Stimulated activated CD4-positive, alpha-beta T cell treated with anti-CD3 and anti-CD28 coated beads, Interleukin-12 subunit alpha, Interleukin-12 subunit beta, amount 100 ng/mL, for 24 hours (primary cell): Measurements from ENCODE around the gene LMBR1.
"Not testable (repeated sequence)": the region's sequence is repeated elsewhere in the genome, so short reads cannot be mapped to it uniquely, and the experiment has no call there.

Experiments used
- DNase-seq, 2 experiments: peaks; one replicate each; pipeline ENCODE4 v3.0.0-alpha.2; 2020; ENCODE audit warnings: low read depth in 2 of 2

Gene LMBR1, protein sequence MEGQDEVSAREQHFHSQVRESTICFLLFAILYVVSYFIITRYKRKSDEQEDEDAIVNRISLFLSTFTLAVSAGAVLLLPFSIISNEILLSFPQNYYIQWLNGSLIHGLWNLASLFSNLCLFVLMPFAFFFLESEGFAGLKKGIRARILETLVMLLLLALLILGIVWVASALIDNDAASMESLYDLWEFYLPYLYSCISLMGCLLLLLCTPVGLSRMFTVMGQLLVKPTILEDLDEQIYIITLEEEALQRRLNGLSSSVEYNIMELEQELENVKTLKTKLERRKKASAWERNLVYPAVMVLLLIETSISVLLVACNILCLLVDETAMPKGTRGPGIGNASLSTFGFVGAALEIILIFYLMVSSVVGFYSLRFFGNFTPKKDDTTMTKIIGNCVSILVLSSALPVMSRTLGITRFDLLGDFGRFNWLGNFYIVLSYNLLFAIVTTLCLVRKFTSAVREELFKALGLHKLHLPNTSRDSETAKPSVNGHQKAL

GRCh38 chr7:156892821-156893706 is at the start of gene LMBR1:
Gene LMBR1 (minus strand): TSS chr7:156893183. CDS start chr7:156892993, 190 bp downstream.
- peak; percentile 87 to 91 for DNase-seq

- no peak for DNase-seq
Measured at GRCh38 chr7:156942708-156943090, 49.7 kb upstream of the LMBR1 start.

DNA sequence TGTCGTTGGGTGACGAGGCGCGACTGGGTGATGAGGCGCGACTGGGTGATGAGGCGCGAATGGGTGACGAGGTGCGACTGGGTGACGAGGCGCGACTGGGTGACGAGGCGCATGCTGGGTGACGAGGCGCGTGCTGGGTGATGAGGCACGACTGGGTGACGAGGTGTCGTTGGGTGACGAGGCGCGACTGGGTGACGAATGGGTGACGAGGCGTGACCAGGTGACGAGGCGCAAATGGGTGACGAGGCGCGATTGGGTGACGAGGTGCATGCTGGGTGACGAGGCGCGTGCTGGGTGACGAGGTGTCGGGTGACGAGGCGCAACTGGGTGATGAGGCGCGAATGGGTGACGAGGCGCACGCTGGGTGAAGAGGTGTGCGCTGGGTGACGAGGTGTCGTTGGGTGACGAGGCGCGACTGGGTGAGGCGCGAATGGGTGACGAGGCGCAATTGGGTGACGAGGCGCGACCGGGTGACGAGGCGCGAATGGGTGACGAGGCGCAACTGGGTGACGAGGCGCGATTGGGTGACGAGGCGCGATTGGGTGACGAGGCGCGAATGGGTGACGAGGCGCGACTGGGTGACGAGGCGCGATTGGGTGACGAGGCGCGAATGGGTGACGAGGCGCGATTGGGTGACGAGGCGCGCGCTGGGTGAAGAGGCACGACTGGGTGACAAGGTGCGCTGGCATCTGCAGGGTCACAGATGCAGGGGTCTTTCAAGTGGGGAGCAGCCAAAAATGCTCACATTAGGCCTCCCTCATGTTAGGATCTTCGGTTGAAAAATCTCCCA is 48.6 kb upstream of the LMBR1 start:
- no peak for DNase-seq

GRCh38 chr7:156940421-156941122 is 47.6 kb upstream of the LMBR1 start:
- no peak for DNase-seq

DNA sequence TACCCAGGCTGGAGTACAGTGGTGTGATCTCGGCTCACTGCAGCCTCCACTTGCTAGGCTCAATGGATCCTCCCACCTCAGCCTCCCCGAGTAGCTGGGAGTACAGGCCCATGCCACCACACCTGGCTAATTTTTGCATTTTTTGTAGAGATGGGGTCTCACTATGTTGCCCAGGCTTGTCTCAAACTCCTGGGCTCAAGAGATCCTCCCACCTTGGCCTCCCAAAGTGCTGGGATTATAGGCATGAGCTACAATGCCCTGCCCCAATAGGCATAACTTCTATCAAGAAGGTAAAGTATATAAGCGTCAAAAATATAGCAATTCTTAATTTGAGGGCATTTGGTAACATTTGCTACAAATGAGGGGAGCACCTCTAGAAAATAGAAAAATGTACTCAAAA is 43.8 kb upstream of the LMBR1 start:
- DNase-seq, result not testable (repeated sequence)

GRCh38 chr7:156935250-156935649 is 42.3 kb upstream of the LMBR1 start:
- DNase-seq, result no peak

GRCh38 chr7:156932006-156932405 is 39.0 kb upstream of the LMBR1 start:
- DNase-seq, result no peak

GRCh38 chr7:156929789-156930539 is 37.0 kb upstream of the LMBR1 start:
- no peak for DNase-seq

DNA sequence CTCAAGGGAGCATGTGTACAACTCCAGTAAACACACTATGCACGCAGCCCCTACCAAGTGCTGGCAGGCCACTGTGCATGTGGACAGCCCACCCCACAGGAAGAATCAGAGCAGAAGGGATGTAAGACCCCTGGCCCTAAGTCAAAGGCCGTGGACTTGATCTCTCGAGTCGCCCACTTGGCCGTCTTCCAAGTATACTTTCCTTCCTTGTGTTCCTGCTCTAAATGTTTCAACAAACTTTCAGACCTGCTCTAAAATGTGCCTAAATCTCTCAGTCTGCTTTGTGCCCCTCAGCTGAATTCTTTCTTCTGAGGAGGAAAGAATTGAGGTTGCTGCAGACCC is 35.4 kb upstream of the LMBR1 start:
- no peak for DNase-seq

- DNase-seq, result no peak
Measured at GRCh38 chr7:156927571-156928405, 34.8 kb upstream of the LMBR1 start.

GRCh38 chr7:156925821-156926220 is 32.8 kb upstream of the LMBR1 start:
- not testable (repeated sequence) for DNase-seq

- DNase-seq, result not testable (repeated sequence)
Measured at GRCh38 chr7:156922304-156922703, 29.3 kb upstream of the LMBR1 start.

DNA sequence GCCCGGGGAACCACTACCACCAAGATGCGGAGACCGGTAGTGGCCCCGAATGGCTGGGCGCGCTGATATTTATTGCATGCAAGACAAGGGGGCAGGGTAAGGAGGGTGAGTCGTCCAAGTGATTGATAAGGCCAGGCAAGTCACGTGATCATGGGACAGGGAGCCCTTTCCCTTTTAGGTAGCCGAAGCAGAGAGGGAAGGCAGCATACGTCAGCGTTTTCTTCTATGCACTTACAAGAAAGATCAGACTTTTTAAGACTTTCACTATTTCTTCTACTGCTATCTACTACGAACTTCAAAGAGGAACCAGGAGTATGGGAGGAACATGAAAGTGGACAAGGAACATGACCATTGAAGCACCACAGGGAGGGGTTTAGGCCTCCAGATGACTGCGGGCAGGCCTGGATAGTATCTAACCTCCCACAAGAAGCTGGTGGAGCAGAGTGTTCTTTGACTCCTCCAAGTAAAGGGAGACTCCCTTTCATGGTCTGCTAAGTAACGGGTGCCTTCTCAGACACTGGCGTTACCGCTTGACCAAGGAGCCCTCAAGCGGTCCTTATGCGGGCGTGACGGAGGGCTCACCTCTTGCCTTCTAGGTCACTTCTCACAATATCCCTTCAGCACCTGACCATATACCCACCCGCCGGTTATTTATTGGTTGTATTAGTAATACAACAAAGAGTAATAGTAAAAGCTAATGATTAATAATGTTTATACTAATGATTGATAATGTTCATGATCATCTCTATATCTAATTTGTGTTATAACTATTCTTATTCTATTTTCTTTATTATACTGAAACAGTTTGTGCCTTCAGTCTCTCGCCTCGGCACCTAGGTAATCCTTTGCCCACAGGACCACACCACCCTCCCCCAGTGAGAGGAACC is 27.7 kb upstream of the LMBR1 start:
- not testable (repeated sequence) for DNase-seq

- DNase-seq, result no peak
Measured at GRCh38 chr7:156920076-156920475, 27.1 kb upstream of the LMBR1 start.

DNA sequence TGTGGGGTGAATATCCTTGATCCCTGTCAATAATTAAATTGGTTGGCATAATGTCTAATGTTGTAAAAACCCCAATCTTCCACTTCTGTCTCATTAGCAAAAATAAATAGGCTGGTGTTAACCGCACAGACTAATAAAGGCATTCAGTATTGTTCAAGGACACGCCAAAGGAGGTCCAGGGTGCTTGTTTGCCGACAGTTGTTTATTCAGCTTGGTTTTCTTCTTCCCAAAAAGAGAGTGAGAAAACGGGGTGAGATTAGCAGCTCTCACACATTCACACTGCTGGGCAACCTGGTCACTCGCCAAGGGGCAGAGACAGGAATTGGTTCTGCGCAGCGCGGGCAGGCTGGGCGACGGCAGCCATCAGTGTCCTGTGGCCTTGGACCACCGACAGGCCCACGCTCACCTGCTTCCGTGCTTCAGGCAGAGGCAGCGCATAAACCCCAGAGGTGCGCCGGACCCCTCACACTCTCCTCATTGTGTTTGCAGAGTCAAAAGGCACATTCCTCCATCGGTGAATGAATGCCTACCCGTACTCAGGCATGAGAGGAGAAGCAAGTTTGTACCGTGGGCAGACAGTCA is 26.2 kb upstream of the LMBR1 start:
- DNase-seq, result no peak

- no peak for DNase-seq
Measured at GRCh38 chr7:156918635-156919034, 25.7 kb upstream of the LMBR1 start.

- DNase-seq, result not testable (repeated sequence)
Measured at GRCh38 chr7:156909574-156910252, 16.7 kb upstream of the LMBR1 start.

GRCh38 chr7:156907656-156908055 is 14.7 kb upstream of the LMBR1 start:
- DNase-seq, result no peak
